Measurements from ENCODE around the gene GRIN3A. TPM values are rescaled to one million over a fixed set of nuclear protein-coding genes. Genes with fewer than 3 reads are reported as not detected.

GRIN3A gene
- total RNA-seq, 2 donors from 2014 or later: 0.12 to 0.45 TPM

GRCh38 chr9:101673642-101674041 is 64.8 kb downstream of the GRIN3A start:
- Histone ChIP-seq H3K27me3 (no peaks in the 10 kb centered on the region), H3K9me3 (no peaks in the 10 kb centered on the region), H3K27ac (peak overlapping the region; percentile 87), H3K36me3 (no peaks in the 10 kb centered on the region), H3K4me1 (no peaks in the 10 kb centered on the region), H3K9ac (ENCODE audit: low read depth in 2 of 2, low read length in 2 of 2) (no peak overlapping the region), H3K4me3 (no peak overlapping the region)
- peak; percentile 82 for DNase-seq
- TF ChIP-seq, protein P1, sequence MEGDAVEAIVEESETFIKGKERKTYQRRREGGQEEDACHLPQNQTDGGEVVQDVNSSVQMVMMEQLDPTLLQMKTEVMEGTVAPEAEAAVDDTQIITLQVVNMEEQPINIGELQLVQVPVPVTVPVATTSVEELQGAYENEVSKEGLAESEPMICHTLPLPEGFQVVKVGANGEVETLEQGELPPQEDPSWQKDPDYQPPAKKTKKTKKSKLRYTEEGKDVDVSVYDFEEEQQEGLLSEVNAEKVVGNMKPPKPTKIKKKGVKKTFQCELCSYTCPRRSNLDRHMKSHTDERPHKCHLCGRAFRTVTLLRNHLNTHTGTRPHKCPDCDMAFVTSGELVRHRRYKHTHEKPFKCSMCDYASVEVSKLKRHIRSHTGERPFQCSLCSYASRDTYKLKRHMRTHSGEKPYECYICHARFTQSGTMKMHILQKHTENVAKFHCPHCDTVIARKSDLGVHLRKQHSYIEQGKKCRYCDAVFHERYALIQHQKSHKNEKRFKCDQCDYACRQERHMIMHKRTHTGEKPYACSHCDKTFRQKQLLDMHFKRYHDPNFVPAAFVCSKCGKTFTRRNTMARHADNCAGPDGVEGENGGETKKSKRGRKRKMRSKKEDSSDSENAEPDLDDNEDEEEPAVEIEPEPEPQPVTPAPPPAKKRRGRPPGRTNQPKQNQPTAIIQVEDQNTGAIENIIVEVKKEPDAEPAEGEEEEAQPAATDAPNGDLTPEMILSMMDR (IDR thresholded peaks at IDR 0.05): no peak
- intact Hi-C loops (cut with DNase I): loop anchor here (5.0 kb wide), 1 partner anchor 34 kb away; no protein-coding TSS in a partner anchor

DNA sequence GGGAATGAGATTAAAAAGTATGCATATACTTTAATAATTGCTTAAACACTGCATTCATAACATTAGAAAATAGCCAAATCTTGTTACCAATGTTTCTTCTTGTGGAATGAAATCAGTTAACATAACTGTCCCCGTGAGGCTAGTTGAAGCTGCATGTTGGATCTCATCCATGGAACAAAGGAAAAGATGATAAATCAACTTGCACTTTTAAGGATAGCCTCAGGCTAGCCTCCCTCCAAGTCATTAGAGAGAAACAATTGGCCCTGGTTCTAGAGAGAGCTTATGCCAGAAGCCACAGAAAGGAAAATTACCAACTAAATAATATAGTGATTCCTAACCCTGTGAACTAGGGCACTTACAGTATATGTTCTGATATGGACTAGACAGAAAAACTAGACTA is 66.9 kb downstream of the GRIN3A start:
- Histone ChIP-seq H3K9ac (ENCODE audit: low read depth in 2 of 2, low read length in 2 of 2) (no peak overlapping the region), H3K27ac (no peak overlapping the region), H3K36me3 (no peaks in the 10 kb centered on the region), H3K4me1 (no peaks in the 10 kb centered on the region), H3K27me3 (no peaks in the 10 kb centered on the region), H3K4me3 (no peak overlapping the region), H3K9me3 (no peaks in the 10 kb centered on the region)
- TF ChIP-seq, protein P1 (IDR thresholded peaks at IDR 0.05): no peak
- intact Hi-C loops (cut with DNase I): loop anchor here (5.0 kb wide), 1 partner anchor 36 kb away; no protein-coding TSS in a partner anchor
- no peak for DNase-seq

- no peak for DNase-seq
- no peaks in the 10 kb centered on the region for H3K27me3 ChIP-seq
- no peak overlapping the region for H3K4me3 ChIP-seq
- intact Hi-C loops (cut with DNase I): no loop called here
- no peaks in the 10 kb centered on the region for H3K36me3 ChIP-seq
- no peaks in the 10 kb centered on the region for H3K9me3 ChIP-seq
- H3K9ac ChIP-seq (ENCODE audit: low read depth in 2 of 2, low read length in 2 of 2): no peak overlapping the region
- no peaks in the 10 kb centered on the region for H3K4me1 ChIP-seq
- TF ChIP-seq, protein P1 (IDR thresholded peaks at IDR 0.05): no peak
- H3K27ac ChIP-seq: no peak overlapping the region
Observed at GRCh38 chr9:101668421-101668820, 70.0 kb downstream of the GRIN3A start.

DNA sequence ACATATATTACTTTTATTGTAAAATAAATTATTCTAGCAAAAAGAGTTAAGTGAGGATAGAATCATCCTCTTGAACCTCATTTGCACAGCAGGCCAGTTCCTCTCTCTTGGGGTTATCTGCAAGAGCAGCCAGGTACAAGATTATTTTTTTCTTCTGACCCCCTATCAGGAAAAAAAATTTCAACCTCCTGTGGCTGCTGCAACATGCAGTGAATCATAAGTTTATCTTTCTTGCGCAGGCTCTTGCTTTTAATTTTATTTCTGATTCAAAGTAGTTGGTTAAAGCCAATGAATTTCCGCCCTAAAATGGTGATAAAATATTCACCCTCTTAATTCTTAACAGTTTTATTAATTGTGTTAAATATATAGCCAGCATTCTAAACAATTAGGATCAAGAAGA is 74.0 kb downstream of the GRIN3A start:
- Histone ChIP-seq H3K4me1 (no peaks in the 10 kb centered on the region), H3K27ac (no peak overlapping the region), H3K36me3 (no peaks in the 10 kb centered on the region), H3K9me3 (no peaks in the 10 kb centered on the region), H3K9ac (ENCODE audit: low read depth in 2 of 2, low read length in 2 of 2) (no peak overlapping the region), H3K27me3 (no peaks in the 10 kb centered on the region), H3K4me3 (no peak overlapping the region)
- intact Hi-C loops (cut with DNase I): no loop called here
- TF ChIP-seq, protein P1 (IDR thresholded peaks at IDR 0.05): no peak
- DNase-seq: no peak

DNA sequence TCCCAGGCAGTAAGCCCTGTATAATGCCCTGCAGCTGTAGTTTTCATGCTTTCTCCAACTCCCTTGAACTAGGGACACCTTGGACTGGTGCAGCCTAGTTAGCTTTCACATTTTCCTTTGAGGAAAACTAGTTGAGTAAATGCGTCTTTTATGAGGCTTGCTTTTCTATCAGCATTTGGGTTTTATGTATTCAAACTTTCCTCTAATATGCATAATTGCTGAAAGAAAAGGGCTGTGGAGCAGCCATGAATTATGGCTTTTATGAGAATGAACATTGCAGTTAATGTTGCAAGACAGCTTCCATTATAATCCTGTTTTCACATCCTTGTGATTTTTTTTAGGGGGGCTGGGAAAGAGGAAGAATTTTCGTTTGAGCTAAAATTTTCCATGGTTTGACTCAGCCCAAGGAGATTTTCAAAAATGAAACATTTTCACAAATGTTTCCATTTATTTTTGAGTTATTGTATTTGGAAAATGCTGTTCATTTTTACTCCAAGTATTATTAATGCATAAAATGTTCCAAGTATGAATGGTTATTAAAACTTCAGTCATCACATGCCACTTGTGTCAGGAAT is 85.8 kb downstream of the GRIN3A start:
- H3K9ac ChIP-seq (ENCODE audit: low read depth in 2 of 2, low read length in 2 of 2): no peak overlapping the region
- TF ChIP-seq, protein P1 (IDR thresholded peaks at IDR 0.05): no peak
- intact Hi-C loops (cut with DNase I): no loop called here

More for the DNA sequence above, 85.8 kb downstream of the GRIN3A start:
- no peaks in the 10 kb centered on the region for H3K4me1 ChIP-seq
- H3K27ac ChIP-seq: no peak overlapping the region
- no peak for DNase-seq
- H3K4me3 ChIP-seq: no peak overlapping the region
- H3K9me3 ChIP-seq: no peaks in the 10 kb centered on the region
- H3K36me3 ChIP-seq: no peaks in the 10 kb centered on the region
- no peaks in the 10 kb centered on the region for H3K27me3 ChIP-seq

All from colonic mucosa (tissue), 4 donors.